ENCODE measurements around the gene AP2A2. TPM values are rescaled to one million over a fixed set of nuclear protein-coding genes. Genes with fewer than 3 reads are reported as not detected.

AP2A2 gene
- total RNA-seq, 2 donors from 2014 or later: 99.0 to 109 TPM

- peaks cover 37% of the 10 kb centered on the region for H3K36me3 ChIP-seq
- H3K4me1 ChIP-seq (ENCODE audit: control insufficient read depth in 1 of 2, low read depth in 2 of 2): no peaks in the 10 kb centered on the region
- H3K4me3 ChIP-seq: no peak overlapping the region
- no peak for TF ChIP-seq CTCF (IDR thresholded peaks at IDR 0.05)
- DNase-seq (ENCODE audit: low spot score) (no peak), ATAC-seq (ENCODE audit: insufficient number of reproducible peaks, low FRiP score, low read depth) (no peak)
- H3K9me3 ChIP-seq: no peaks in the 10 kb centered on the region
- H3K27ac ChIP-seq: no peak overlapping the region
- no peaks in the 10 kb centered on the region for H3K27me3 ChIP-seq (replicated peaks; ENCODE audit: insufficient read depth)
Measured at GRCh38 chr11:898540-899190, 27.0 kb upstream of the AP2A2 start.

DNA sequence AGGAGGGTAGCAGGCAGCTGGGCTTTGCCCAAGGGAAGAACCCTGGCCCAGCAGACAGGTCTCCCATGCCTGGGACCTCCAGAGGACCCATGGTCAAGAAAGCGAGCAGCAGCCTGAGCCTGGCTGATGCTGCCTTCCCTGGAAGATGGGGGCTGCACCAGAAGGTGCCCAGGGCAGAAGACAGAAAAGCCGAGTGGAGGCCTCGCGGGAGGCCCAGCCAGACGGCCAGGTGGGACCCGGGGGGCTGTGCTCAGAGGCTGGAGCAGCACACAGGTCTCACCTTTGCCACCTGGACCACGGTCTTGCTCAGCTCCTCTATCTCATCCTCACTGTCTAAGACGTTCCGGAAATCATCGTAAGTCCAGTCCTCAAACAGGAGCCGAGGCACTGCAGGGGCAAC is 25.9 kb upstream of the AP2A2 start:
- no peak for DNase-seq (ENCODE audit: low spot score)
- H3K4me3 ChIP-seq: no peak overlapping the region
- no peak for ATAC-seq (ENCODE audit: insufficient number of reproducible peaks, low FRiP score, low read depth)
- H3K9me3 ChIP-seq: no peaks in the 10 kb centered on the region
- H3K36me3 ChIP-seq: peaks cover 47% of the 10 kb centered on the region
- H3K27me3 ChIP-seq (replicated peaks; ENCODE audit: insufficient read depth): no peaks in the 10 kb centered on the region
- H3K4me1 ChIP-seq (ENCODE audit: control insufficient read depth in 1 of 2, low read depth in 2 of 2): no peaks in the 10 kb centered on the region
- no peak for TF ChIP-seq CTCF (IDR thresholded peaks at IDR 0.05)
- no peak overlapping the region for H3K27ac ChIP-seq

DNA sequence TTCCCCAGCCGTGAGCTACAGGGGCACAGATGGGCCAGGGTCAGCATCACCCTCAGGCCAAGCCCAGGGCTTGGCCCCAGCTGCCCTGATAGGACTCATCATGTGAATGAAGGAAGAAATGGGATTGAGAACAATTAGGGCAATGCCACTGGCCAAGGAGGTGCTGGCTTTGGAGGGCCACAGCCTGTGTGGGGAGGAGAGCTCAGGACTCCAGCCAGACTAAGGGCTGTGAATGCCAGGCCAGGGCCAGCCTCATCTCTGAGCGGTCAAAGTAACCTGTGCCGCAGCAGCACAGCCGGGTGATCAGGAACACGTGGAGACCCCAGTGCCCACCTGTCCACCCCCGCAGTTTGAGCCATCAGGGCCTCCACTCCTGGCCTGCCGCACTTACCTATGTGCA is 25.1 kb upstream of the AP2A2 start:
- Histone ChIP-seq H3K36me3 (peaks cover 48% of the 10 kb centered on the region), H3K4me3 (no peak overlapping the region)
- no peak for TF ChIP-seq CTCF (IDR thresholded peaks at IDR 0.05)

DNA sequence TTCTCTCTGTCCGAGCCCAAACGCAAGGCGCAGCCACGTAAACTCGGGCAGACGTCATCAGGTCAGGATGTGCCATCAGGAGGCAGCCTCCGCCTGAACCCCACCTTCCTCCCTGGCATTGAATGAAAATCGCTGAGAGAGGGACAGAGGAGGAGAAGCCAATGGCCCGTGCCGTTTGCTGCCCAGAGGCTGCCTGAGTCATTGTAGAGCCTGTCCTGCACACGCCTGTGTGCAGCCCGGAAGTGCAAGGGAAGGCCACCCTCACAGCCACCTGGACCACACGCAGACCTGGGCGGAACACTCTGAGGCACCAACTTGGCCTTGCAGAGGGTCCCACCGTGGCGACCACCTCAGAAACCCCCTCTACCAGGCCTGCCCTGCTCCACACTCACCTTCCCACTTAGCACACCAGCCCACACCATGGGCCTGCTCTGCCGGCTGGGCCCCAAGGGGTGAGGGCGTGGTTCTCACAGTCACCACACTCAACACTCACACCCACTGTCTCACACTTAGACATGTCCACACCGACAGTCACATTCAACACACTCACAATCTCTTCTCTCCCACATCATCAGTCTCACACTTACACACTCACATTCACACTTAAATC is 24.1 kb upstream of the AP2A2 start:
- DNase-seq (ENCODE audit: low spot score) (no peak), ATAC-seq (ENCODE audit: insufficient number of reproducible peaks, low FRiP score, low read depth) (no peak)
- no peaks in the 10 kb centered on the region for H3K4me1 ChIP-seq (ENCODE audit: control insufficient read depth in 1 of 2, low read depth in 2 of 2)
- no peak overlapping the region for H3K4me3 ChIP-seq
- no peak for TF ChIP-seq CTCF (IDR thresholded peaks at IDR 0.05)
- H3K27me3 ChIP-seq (replicated peaks; ENCODE audit: insufficient read depth): no peaks in the 10 kb centered on the region
- H3K9me3 ChIP-seq: no peaks in the 10 kb centered on the region
- H3K27ac ChIP-seq: no peak overlapping the region
- peaks cover 48% of the 10 kb centered on the region for H3K36me3 ChIP-seq

More for the DNA sequence above, 25.1 kb upstream of the AP2A2 start:
- ATAC-seq (ENCODE audit: insufficient number of reproducible peaks, low FRiP score, low read depth): no peak
- Histone ChIP-seq H3K27me3 (replicated peaks; ENCODE audit: insufficient read depth) (no peaks in the 10 kb centered on the region), H3K27ac (no peak overlapping the region), H3K4me1 (ENCODE audit: control insufficient read depth in 1 of 2, low read depth in 2 of 2) (no peaks in the 10 kb centered on the region), H3K9me3 (no peaks in the 10 kb centered on the region)
- no peak for DNase-seq (ENCODE audit: low spot score)

GRCh38 chr11:904380-904779 is 21.3 kb upstream of the AP2A2 start:
- Histone ChIP-seq H3K4me1 (ENCODE audit: control insufficient read depth in 1 of 2, low read depth in 2 of 2) (peaks cover 0 to 5% of the 10 kb centered on the region in 2 donors), H3K9me3 (no peaks in the 10 kb centered on the region), H3K36me3 (peaks cover 44% of the 10 kb centered on the region), H3K27ac (no peak overlapping the region), H3K4me3 (no peak overlapping the region), H3K27me3 (replicated peaks; ENCODE audit: insufficient read depth) (no peaks in the 10 kb centered on the region)
- ATAC-seq (ENCODE audit: insufficient number of reproducible peaks, low FRiP score, low read depth) (no peak), DNase-seq (ENCODE audit: low spot score) (no peak)
- no peak for TF ChIP-seq CTCF (IDR thresholded peaks at IDR 0.05)

Measured in thoracic aorta (tissue), 2 donors.